ENCODE results near the gene GPANK1. TPM values are rescaled to one million over a fixed set of nuclear protein-coding genes. Genes with fewer than 3 reads are reported as not detected.

The GPANK1 gene
- total and polyA plus RNA-seq, 2 of the 13 experiments (the other 11 are each of a cell fraction or from before 2014, with no cell fraction given) = 15.4 to 22.8 TPM

DNA sequence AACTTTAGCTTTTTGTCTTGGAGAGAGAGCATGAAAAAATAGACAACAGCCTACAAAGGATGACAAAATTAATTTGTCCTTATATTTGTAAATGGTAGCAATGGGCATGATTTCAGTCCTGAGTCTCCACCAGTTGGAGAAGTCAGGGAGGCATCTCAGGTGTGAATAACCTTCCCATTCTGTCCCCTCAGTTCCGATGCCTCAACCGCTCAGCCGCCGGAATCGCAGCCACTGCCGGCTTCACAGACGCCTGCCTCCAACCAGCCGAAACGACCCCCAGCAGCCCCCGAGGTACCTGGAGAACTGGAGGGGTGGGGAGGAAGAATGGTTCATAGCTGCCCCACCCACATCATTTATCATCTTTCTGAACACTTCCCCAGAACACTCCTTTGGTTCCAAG is 40.7 kb downstream of the GPANK1 start:
- FAIRE-seq (no peak), DNase-seq (ENCODE audit: low spot score) (no peak), ATAC-seq (no peak)
- H3K9ac ChIP-seq (ENCODE audit: insufficient read depth, low read depth, low read length) = no peak overlapping the region
- peaks cover 11% of the 10 kb centered on the region; the same call in 1 of the 2 replicates for H4K20me1 ChIP-seq (ENCODE audit: insufficient read depth, low read length)
- no peaks in the 10 kb centered on the region for H3K9me3 ChIP-seq (ENCODE audit: low read length)
- intact Hi-C loops (cut with micrococcal nuclease; ENCODE audit: unreplicated experiment) = loop anchor here (5.0 kb wide), 1 partner anchor 43 kb away; the partner anchor contains the start of genes CSNK2B and LY6G5B
- ChIA-PET POLR2A (interaction anchor here (3.4 kb wide), 1 partner anchor 28 kb away, joined by 11 read pairs; the partner anchor contains the start of gene BAG6), CTCF (ENCODE audit: low intra/inter-chr PET ratio, low total read pairs) (no interaction called here)
- 99% methylated on average over 10 of the region's 10 CpGs for WGBS (ENCODE audit: low lambda C conversion rate)
- in situ Hi-C loops (cut with HindIII; ENCODE audit: extremely low pct_ligation_motif_present, low pct_unique_long_range_greater_than_20kb) = no loop called here
- peaks cover 50 to 66% of the 10 kb centered on the region in 2 experiments for H3K36me3 ChIP-seq (replicated peaks in 1 of 2; ENCODE audit: control insufficient read depth in 1 of 2, insufficient read depth in 2 of 2, low read length in 2 of 2)
- TF ChIP-seq TOE1 (CRISPR knock-in tag; IDR thresholded peaks at IDR 0.05) (no peak), ZNF589 (CRISPR knock-in tag; conservative IDR thresholded peaks at IDR 0.05) (no peak), AHR (CRISPR knock-in tag; IDR thresholded peaks at IDR 0.05) (no peak), ARID3A (IDR thresholded peaks at IDR 0.05; ENCODE audit: low read depth, low read length) (no peak), CEBPZ (IDR thresholded peaks at IDR 0.05; ENCODE audit: low read length) (no peak), ZNF788 (CRISPR knock-in tag; IDR thresholded peaks at IDR 0.05; ENCODE audit: borderline replicate concordance) (no peak), GABPA (IDR thresholded peaks at IDR 0.05; ENCODE audit: low read depth, low read length) (no peak), GABPA (CRISPR knock-in tag; IDR thresholded peaks at IDR 0.05; ENCODE audit: low read depth) (no peak), FOXA1 (IDR thresholded peaks at IDR 0.05) (no peak), FOXA1 (CRISPR knock-in tag; IDR thresholded peaks at IDR 0.05) (no peak), TEAD3 (CRISPR knock-in tag; optimal IDR thresholded peaks at IDR 0.05; ENCODE audit: borderline replicate concordance) (no peak), MATR3 (CRISPR knock-in tag; IDR thresholded peaks at IDR 0.05) (no peak), ZNF607 (CRISPR knock-in tag; IDR thresholded peaks at IDR 0.05; ENCODE audit: borderline replicate concordance) (no peak), WIZ (CRISPR knock-in tag; IDR thresholded peaks at IDR 0.05) (no peak), ZNF652 (CRISPR knock-in tag; IDR thresholded peaks at IDR 0.05; ENCODE audit: borderline replicate concordance, low read depth) (no peak)
- TF ChIP-seq, protein P1, sequence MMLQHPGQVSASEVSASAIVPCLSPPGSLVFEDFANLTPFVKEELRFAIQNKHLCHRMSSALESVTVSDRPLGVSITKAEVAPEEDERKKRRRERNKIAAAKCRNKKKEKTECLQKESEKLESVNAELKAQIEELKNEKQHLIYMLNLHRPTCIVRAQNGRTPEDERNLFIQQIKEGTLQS (CRISPR knock-in tag; IDR thresholded peaks at IDR 0.05) = no peak
- TF ChIP-seq, protein P2, sequence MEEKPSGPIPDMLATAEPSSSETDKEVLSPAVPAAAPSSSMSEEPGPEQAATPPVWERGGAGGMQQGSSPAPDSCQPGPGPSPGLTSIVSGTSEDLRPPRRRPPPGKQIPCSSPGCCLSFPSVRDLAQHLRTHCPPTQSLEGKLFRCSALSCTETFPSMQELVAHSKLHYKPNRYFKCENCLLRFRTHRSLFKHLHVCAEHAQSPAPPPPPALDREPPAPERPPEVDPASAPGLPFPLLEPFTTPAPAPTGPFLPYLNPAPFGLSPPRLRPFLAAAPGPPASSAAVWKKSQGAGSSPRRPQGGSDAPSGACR (CRISPR knock-in tag; IDR thresholded peaks at IDR 0.05) = no peak
- TF ChIP-seq, protein P3, sequence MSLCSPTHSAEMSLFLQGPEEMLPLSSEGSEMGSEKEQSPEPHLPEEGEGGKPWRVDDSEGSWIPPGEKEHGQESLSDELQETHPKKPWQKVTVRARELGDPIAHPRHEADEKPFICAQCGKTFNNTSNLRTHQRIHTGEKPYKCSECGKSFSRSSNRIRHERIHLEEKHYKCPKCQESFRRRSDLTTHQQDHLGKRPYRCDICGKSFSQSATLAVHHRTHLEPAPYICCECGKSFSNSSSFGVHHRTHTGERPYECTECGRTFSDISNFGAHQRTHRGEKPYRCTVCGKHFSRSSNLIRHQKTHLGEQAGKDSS (CRISPR knock-in tag; IDR thresholded peaks at IDR 0.05; ENCODE audit: borderline replicate concordance, low read depth) = no peak
- H3K4me1 ChIP-seq (ENCODE audit: insufficient read depth, low read length) = peaks cover 20% of the 10 kb centered on the region
- no peak overlapping the region for H3K4me2 ChIP-seq (ENCODE audit: low read depth, low read length)
- no peak overlapping the region for H2AFZ ChIP-seq (ENCODE audit: low read length)
- H3K4me3 ChIP-seq (replicated peaks in 1 of 3; ENCODE audit: insufficient read depth in 1 of 3, low read depth in 2 of 3, low read length in 3 of 3) = no peak overlapping the region
- no peaks in the 10 kb centered on the region; a peak in 1 of 5 replicates for H3K27me3 ChIP-seq (ENCODE audit: control insufficient read depth in 1 of 2, insufficient read depth in 2 of 2, low read length in 2 of 2)
- no TSS peak for BruUV-seq (replicated peaks)
- no peak overlapping the region for H3K27ac ChIP-seq (ENCODE audit: extremely low read length, insufficient read depth, low read length)
- H3K79me2 ChIP-seq (ENCODE audit: insufficient read depth, low read length) = peaks cover 37% of the 10 kb centered on the region

Data from HepG2 (cell line).